Measurements from ENCODE around the gene PIGW. TPM values are rescaled to one million over a fixed set of nuclear protein-coding genes. Genes with fewer than 3 reads are reported as not detected.

Gene PIGW
- total RNA-seq, 1 experiment from 2014 or later, result 8.0 TPM

DNA sequence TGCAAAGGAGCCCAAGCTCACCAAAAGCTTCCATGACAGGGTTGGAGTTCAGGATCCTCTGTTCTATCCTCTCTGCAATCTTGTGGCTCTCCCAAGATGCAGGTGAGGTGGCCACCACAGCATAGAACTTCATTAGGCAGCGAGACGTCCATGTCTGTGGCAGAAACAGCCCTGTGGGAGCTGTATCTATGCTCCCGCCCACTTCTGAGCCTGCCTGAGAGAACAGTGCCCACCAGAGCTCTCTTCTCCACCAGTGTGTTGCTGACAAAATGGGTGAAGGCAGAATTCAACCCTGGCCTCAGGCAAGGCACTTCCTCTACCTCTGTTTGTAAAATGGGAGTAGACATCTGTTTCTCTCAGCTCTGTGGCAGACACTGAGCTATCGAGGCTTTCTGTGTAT is 18.9 kb upstream of the PIGW start:
- no peaks in the 10 kb centered on the region for H4K20me1 ChIP-seq (ENCODE audit: insufficient read depth)
- no peaks in the 10 kb centered on the region for H3K79me2 ChIP-seq (ENCODE audit: low read depth)
- no peak overlapping the region for H3K4me3 ChIP-seq
- H3K4me1 ChIP-seq (replicated peaks; ENCODE audit: insufficient read depth), result no peaks in the 10 kb centered on the region
- peaks cover 17% of the 10 kb centered on the region for H3K36me3 ChIP-seq (ENCODE audit: low read depth)
- H3K9me3 ChIP-seq (ENCODE audit: insufficient read depth, low read depth), result no peaks in the 10 kb centered on the region
- H3K27ac ChIP-seq, result no peak overlapping the region
- no peak for DNase-seq
- no peaks in the 10 kb centered on the region for H3F3A ChIP-seq (ENCODE audit: insufficient read depth, low read depth)
- ChIA-PET CTCF (no interaction called here), POLR2A (ENCODE audit: unreplicated experiment) (no interaction called here)
- TF ChIP-seq, protein P1, sequence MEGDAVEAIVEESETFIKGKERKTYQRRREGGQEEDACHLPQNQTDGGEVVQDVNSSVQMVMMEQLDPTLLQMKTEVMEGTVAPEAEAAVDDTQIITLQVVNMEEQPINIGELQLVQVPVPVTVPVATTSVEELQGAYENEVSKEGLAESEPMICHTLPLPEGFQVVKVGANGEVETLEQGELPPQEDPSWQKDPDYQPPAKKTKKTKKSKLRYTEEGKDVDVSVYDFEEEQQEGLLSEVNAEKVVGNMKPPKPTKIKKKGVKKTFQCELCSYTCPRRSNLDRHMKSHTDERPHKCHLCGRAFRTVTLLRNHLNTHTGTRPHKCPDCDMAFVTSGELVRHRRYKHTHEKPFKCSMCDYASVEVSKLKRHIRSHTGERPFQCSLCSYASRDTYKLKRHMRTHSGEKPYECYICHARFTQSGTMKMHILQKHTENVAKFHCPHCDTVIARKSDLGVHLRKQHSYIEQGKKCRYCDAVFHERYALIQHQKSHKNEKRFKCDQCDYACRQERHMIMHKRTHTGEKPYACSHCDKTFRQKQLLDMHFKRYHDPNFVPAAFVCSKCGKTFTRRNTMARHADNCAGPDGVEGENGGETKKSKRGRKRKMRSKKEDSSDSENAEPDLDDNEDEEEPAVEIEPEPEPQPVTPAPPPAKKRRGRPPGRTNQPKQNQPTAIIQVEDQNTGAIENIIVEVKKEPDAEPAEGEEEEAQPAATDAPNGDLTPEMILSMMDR (conservative IDR thresholded peaks at IDR 0.05), result no peak
- H3K27me3 ChIP-seq (ENCODE audit: insufficient read depth, low read depth), result no peaks in the 10 kb centered on the region
- H3K4me2 ChIP-seq, result no peak overlapping the region
- H2AFZ ChIP-seq, result no peak overlapping the region
- H3K9me2 ChIP-seq (ENCODE audit: insufficient read depth), result no peaks in the 10 kb centered on the region
- BruUV-seq (replicated peaks), result no TSS peak
- intact Hi-C loops (cut with micrococcal nuclease; ENCODE audit: unreplicated experiment), result no loop called here

DNA sequence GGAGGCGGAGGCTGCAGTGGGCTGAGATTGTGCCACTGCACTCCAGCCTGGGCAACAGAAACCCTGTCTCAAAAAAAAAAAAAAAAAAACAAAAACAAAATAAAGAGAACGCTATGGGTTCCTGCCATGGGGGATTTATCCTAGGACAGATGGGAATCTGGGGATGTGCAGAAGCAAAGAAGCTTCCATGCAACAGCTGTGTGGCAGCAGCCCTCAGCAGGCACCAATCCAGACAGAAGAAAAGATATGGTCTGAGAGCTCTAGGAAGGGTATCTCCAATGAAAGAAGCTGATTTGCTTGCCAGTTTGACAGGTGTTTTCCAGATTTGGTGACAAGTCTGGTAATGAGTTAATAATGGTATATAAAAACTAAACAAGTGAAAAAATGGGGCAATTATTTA is 11.7 kb upstream of the PIGW start:
- Histone ChIP-seq H4K20me1 (ENCODE audit: insufficient read depth) (no peaks in the 10 kb centered on the region), H3K4me2 (no peak overlapping the region), H2AFZ (no peak overlapping the region), H3F3A (ENCODE audit: insufficient read depth, low read depth) (0 out of 2 replicates have a peak, but pooled peaks cover 8% of the 10 kb centered on the region), H3K79me2 (ENCODE audit: low read depth) (no peaks in the 10 kb centered on the region), H3K4me1 (replicated peaks; ENCODE audit: insufficient read depth) (no peaks in the 10 kb centered on the region), H3K4me3 (no peak overlapping the region), H3K9me3 (ENCODE audit: insufficient read depth, low read depth) (no peaks in the 10 kb centered on the region), H3K27ac (no peak overlapping the region), H3K36me3 (ENCODE audit: low read depth) (peaks cover 31% of the 10 kb centered on the region), H3K9me2 (ENCODE audit: insufficient read depth) (no peaks in the 10 kb centered on the region), H3K27me3 (ENCODE audit: insufficient read depth, low read depth) (no peaks in the 10 kb centered on the region)
- no peak for DNase-seq
- POLR2A ChIA-PET (ENCODE audit: unreplicated experiment), result no interaction called here
- BruUV-seq (replicated peaks), result no TSS peak
- intact Hi-C loops (cut with micrococcal nuclease; ENCODE audit: unreplicated experiment), result no loop called here
- no peak for TF ChIP-seq EZH2 (IDR thresholded peaks at IDR 0.05; ENCODE audit: low read depth)
- TF ChIP-seq, protein P1 (conservative IDR thresholded peaks at IDR 0.05), result no peak
- CTCF ChIA-PET, result no interaction called here

DNA sequence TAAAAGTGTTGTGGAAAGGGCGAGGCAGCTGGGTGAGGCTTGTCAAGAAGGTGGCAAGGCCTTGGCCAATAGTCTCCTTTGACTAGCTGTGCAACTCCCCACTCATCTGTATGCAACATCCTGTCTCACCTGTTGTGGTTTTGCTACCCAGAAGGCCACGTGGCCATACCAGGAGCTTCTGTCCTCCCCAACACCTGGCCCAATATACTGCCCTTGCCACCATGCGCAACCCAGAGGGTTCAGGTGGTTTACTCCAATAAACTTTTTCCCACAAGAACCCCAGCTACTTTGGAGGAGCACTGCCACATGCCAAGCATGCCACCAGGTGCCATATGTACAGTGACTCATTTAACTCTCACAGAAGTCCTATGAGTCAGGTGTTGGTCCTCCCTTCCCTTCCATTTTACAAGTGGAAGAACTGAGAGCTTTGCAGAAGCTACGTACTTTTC is 10.3 kb upstream of the PIGW start:
- H3K36me3 ChIP-seq (ENCODE audit: low read depth), result peaks cover 23% of the 10 kb centered on the region

More for the DNA sequence above, 10.3 kb upstream of the PIGW start:
- TF ChIP-seq EZH2 (IDR thresholded peaks at IDR 0.05; ENCODE audit: low read depth), result no peak
- TF ChIP-seq, protein P1 (conservative IDR thresholded peaks at IDR 0.05), result no peak
- ChIA-PET POLR2A (ENCODE audit: unreplicated experiment) (interaction anchor here (0.6 to 0.7 kb wide), 2 partner anchors 30 to 70 kb away, joined by 6 to 17 read pairs; no protein-coding TSS in a partner anchor), CTCF (no interaction called here)
- BruUV-seq (replicated peaks), result no TSS peak
- intact Hi-C loops (cut with micrococcal nuclease; ENCODE audit: unreplicated experiment), result no loop called here
- H4K20me1 ChIP-seq (ENCODE audit: insufficient read depth), result no peaks in the 10 kb centered on the region
- no peak overlapping the region for H3K4me2 ChIP-seq
- H3K9me2 ChIP-seq (ENCODE audit: insufficient read depth), result no peaks in the 10 kb centered on the region
- no peaks in the 10 kb centered on the region for H3K27me3 ChIP-seq (ENCODE audit: insufficient read depth, low read depth)
- H3K79me2 ChIP-seq (ENCODE audit: low read depth), result no peaks in the 10 kb centered on the region
- peak; percentile 9 to 42 for DNase-seq
- H3F3A ChIP-seq (ENCODE audit: insufficient read depth, low read depth), result peaks cover 10% of the 10 kb centered on the region; the same call in 1 of the 2 replicates
- no peak overlapping the region for H2AFZ ChIP-seq
- no peaks in the 10 kb centered on the region for H3K9me3 ChIP-seq (ENCODE audit: insufficient read depth, low read depth)
- no peak overlapping the region for H3K27ac ChIP-seq
- no peak overlapping the region for H3K4me3 ChIP-seq
- no peaks in the 10 kb centered on the region for H3K4me1 ChIP-seq (replicated peaks; ENCODE audit: insufficient read depth)
